HCT116 (cell line): ENCODE results near the gene CPA4.

Experiments used
- CTCF ChIP-seq, 3 experiments: fragments of 200-600 bp in 1 of 3; sonication (generic) in 1 of 3; IDR thresholded peaks in 2 of 3; conservative IDR thresholded peaks in 1 of 3; 2 replicates each; pipeline ENCODE4 v1.5.1; 2012 to 2017; ENCODE audit warnings: low read depth in 2 of 3, low read length in 2 of 3, antibody characterized with exemption in 1 of 3, borderline replicate concordance in 1 of 3, control low read depth in 1 of 3, mild to moderate bottlenecking in 1 of 3, mixed read lengths in 1 of 3, mixed run types in 1 of 3, moderate library complexity in 1 of 3; ENCODE audit not compliant: insufficient read depth in 1 of 3
- EZH2 ChIP-seq: fragments of 200-600 bp; sonication (generic); IDR thresholded peaks from 2 replicates; pipeline ENCODE4 v1.6.1; 2017; ENCODE audit warnings: antibody characterized with exemption, mixed run types
- FOSL1 ChIP-seq: IDR thresholded peaks from 2 replicates; pipeline ENCODE4 v1.6.1; 2012; ENCODE audit warnings: low read depth
- POLR2A ChIP-seq: IDR thresholded peaks from 2 replicates; pipeline ENCODE4 v1.7.0; 2011; ENCODE audit warnings: borderline replicate concordance; ENCODE audit not compliant: insufficient read depth, insufficient read length; ENCODE audit errors: extremely low read depth
- POLR2AphosphoS5 ChIP-seq: IDR thresholded peaks from 2 replicates; pipeline ENCODE4 v1.6.1; 2011; ENCODE audit warnings: mild to moderate bottlenecking, low read depth, low read length, moderate library complexity
- SP1 ChIP-seq: IDR thresholded peaks from 2 replicates; pipeline ENCODE4 v1.6.1; 2012; ENCODE audit warnings: low read depth
- YY1 ChIP-seq: IDR thresholded peaks from 2 replicates; pipeline ENCODE4 v1.6.1; 2011; ENCODE audit warnings: low read length, low read depth, moderate library complexity, mild to moderate bottlenecking; ENCODE audit not compliant: insufficient replicate concordance; ENCODE audit errors: extremely low read depth
- ZFX ChIP-seq: fragments of 450-650 bp; IDR thresholded peaks from 2 replicates; pipeline ENCODE4 v1.6.1; 2017
- ZNF274 ChIP-seq: fragments of 200-500 bp; sonication (Bioruptor generic); IDR thresholded peaks from 2 replicates; pipeline ENCODE4 v1.6.1; 2014; ENCODE audit warnings: mild to moderate bottlenecking, low read depth, low read length, inconsistent platforms
- TF ChIP-seq, protein P1 (sequence below): IDR thresholded peaks from 2 replicates; pipeline ENCODE4 v1.6.1; 2012
- TF ChIP-seq, protein P2 (sequence below): IDR thresholded peaks from 2 replicates; pipeline ENCODE4 v1.6.1; 2012

DNA sequence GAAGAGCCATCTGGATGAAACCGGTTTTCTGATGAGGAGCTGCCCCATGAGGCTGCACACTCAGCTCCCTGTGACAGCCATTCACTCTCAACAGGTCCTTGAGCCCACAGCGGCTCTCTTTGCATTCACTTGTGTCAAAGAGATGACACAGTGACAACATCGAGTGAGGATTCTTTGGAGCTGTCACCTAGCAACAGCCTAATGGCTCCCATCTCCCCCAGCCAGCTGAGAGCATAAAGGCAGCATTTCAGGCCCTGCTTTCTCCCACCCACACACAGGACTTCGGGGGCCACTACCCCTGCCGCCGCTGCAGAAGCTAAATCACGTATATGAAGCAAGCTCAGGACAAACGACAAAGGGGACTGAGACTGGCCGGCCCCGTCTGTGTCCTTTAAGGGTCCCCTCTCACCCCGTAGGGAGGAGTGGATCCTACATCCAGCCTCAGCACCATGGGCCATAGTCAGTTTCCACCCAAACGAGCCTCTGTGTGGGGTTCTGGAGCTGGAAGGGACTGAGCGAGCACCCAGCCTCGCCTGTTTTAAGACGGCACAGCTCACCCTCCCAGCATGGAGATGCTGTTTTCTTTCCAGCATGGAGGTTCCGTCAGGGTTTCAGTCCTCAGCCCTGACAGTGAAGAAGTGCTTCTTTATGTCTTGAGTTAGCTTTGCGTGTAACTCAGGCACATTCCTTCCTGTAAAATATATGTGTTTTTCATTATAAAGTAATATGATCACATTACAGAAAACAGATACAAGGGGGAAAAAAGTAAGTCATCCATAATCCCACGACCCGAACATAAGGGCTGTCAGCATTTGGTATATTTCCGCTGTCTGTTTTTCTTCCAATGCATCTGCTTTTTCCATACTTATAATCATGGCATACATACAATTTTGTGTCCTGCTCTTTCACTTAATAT is 4.9 kb downstream of the CPA4 start:
- TF ChIP-seq CTCF (IDR thresholded peaks at IDR 0.05 in 2 of 3, conservative IDR thresholded peaks at IDR 0.05 in 1 of 3; ENCODE audit: borderline replicate concordance in 1 of 3, insufficient read depth in 1 of 3, low read depth in 2 of 3, low read length in 2 of 3) (no peak), EZH2 (no peak), POLR2AphosphoS5 (no peak), SP1 (no peak), ZFX (no peak), FOSL1 (no peak), ZNF274 (no peak), POLR2A (no peak), YY1 (no peak)
- TF ChIP-seq, protein P1, sequence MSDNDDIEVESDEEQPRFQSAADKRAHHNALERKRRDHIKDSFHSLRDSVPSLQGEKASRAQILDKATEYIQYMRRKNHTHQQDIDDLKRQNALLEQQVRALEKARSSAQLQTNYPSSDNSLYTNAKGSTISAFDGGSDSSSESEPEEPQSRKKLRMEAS = no peak
- TF ChIP-seq, protein P2, sequence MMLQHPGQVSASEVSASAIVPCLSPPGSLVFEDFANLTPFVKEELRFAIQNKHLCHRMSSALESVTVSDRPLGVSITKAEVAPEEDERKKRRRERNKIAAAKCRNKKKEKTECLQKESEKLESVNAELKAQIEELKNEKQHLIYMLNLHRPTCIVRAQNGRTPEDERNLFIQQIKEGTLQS = no peak
